Neural progenitor cell (in vitro differentiated cells): ENCODE measurements around the gene TRAK2. TPM values are rescaled to one million over a fixed set of nuclear protein-coding genes. Genes with fewer than 3 reads are reported as not detected.

Source experiments
- DNase-seq: peaks from one replicate; pipeline ENCODE4 v3.0.0-alpha.2; 2016; ENCODE audit warnings: low spot score
- H2AFZ ChIP-seq: fragments of 200-600 bp; sonication (generic); replicated peaks from 2 replicates; pipeline ENCODE4 v1.6.1; 2016; ENCODE audit warnings: antibody characterized with exemption
- H3F3A ChIP-seq: fragments of 200-600 bp; sonication (generic); 2 replicates; pipeline ENCODE4 v1.6.1; 2016; ENCODE audit warnings: antibody characterized with exemption, low read depth
- H3K27ac ChIP-seq: fragments of 200-600 bp; sonication (generic); 2 replicates; pipeline ENCODE4 v1.5.1; 2016; ENCODE audit warnings: mild to moderate bottlenecking
- H3K27me3 ChIP-seq: fragments of 200-600 bp; sonication (generic); 2 replicates; pipeline ENCODE4 v1.6.1; 2016; ENCODE audit warnings: mild to moderate bottlenecking, moderate library complexity
- H3K36me3 ChIP-seq: fragments of 200-600 bp; sonication (generic); 2 replicates; pipeline ENCODE4 v1.5.1; 2016
- H3K4me1 ChIP-seq: fragments of 200-600 bp; sonication (generic); 2 replicates; pipeline ENCODE4 v1.6.1; 2016; ENCODE audit warnings: mixed run types
- H3K4me2 ChIP-seq: fragments of 200-600 bp; sonication (generic); 2 replicates; pipeline ENCODE4 v1.6.1; 2016
- H3K4me3 ChIP-seq: fragments of 200-600 bp; sonication (generic); 2 replicates; pipeline ENCODE4 v1.5.1; 2016
- H3K79me2 ChIP-seq: fragments of 200-600 bp; sonication (generic); 2 replicates; pipeline ENCODE4 v1.6.1; 2016; ENCODE audit warnings: low read depth
- H3K9ac ChIP-seq: fragments of 200-600 bp; sonication (generic); 2 replicates; pipeline ENCODE4 v1.6.1; 2016
- H3K9me3 ChIP-seq: fragments of 200-600 bp; sonication (generic); 2 replicates; pipeline ENCODE4 v1.5.1; 2016; ENCODE audit warnings: low read depth
- H4K20me1 ChIP-seq: fragments of 200-600 bp; sonication (generic); 2 replicates; pipeline ENCODE4 v1.6.1; 2016; ENCODE audit warnings: low read depth
- H3K27ac Mint-ChIP-seq: 3 replicates; pipeline ENCODE4 v1.8.0; 2021; ENCODE audit warnings: mixed read lengths
- H3K27me3 Mint-ChIP-seq: 2 replicates; pipeline ENCODE4 v1.8.0; 2022; ENCODE audit warnings: low read depth, mild to moderate bottlenecking, inconsistent platforms, moderate library complexity, mixed read lengths; ENCODE audit not compliant: insufficient read depth
- H3K36me3 Mint-ChIP-seq: 3 replicates; pipeline ENCODE4 v1.8.0; 2021; ENCODE audit warnings: mixed read lengths
- H3K4me1 Mint-ChIP-seq: 3 replicates; pipeline ENCODE4 v1.8.0; 2021; ENCODE audit warnings: mixed read lengths
- H3K4me3 Mint-ChIP-seq: 3 replicates; pipeline ENCODE4 v1.8.0; 2021; ENCODE audit warnings: mild to moderate bottlenecking, moderate library complexity, mixed read lengths
- H3K9me3 Mint-ChIP-seq: 3 replicates; pipeline ENCODE4 v1.8.0; 2020; ENCODE audit warnings: mixed read lengths
- EZH2 ChIP-seq: fragments of 200-600 bp; sonication (generic); IDR thresholded peaks from 2 replicates; pipeline ENCODE4 v1.6.1; 2017; ENCODE audit warnings: antibody characterized with exemption, mild to moderate bottlenecking, moderate library complexity
- EZH2phosphoT487 ChIP-seq: fragments of 200-600 bp; sonication (generic); IDR thresholded peaks from 2 replicates; pipeline ENCODE4 v1.6.1; 2017; ENCODE audit warnings: antibody characterized with exemption
- total RNA-seq: library from RNA; depleted of rRNA; stranded (reverse); fragments of >200 nt; gene quantifications from 2 replicates; pipeline ENCODE4 v1.2.3, GENCODE V29; 2015; ENCODE audit warnings: low replicate concordance
- TF ChIP-seq, protein P1 (sequence below): fragments of 200-600 bp; sonication (generic); IDR thresholded peaks from 2 replicates; pipeline ENCODE4 v1.5.1; 2017; ENCODE audit warnings: antibody characterized with exemption, mild to moderate bottlenecking

TRAK2 gene
- total RNA-seq, 1 donor from 2014 or later, result 7.1 TPM

GRCh38 chr2:201350879-201351278 lies 100.4 kb downstream of the TRAK2 start:
- Mint-ChIP-seq H3K4me3 (no peak overlapping the region), H3K27ac (no peak overlapping the region), H3K36me3 (no peaks in the 10 kb centered on the region), H3K9me3 (no peaks in the 10 kb centered on the region), H3K27me3 (peaks cover 9% of the 10 kb centered on the region), H3K4me1 (peaks cover 6% of the 10 kb centered on the region)
- H3K4me2 ChIP-seq, result no peak overlapping the region
- no peaks in the 10 kb centered on the region for H3K27me3 ChIP-seq
- no peaks in the 10 kb centered on the region for H3K79me2 ChIP-seq
- no peak for DNase-seq
- H3K9me3 ChIP-seq, result no peaks in the 10 kb centered on the region
- H4K20me1 ChIP-seq, result no peaks in the 10 kb centered on the region
- no peak overlapping the region for H2AFZ ChIP-seq
- no peaks in the 10 kb centered on the region for H3F3A ChIP-seq
- H3K27ac ChIP-seq, result no peak overlapping the region
- H3K4me3 ChIP-seq, result no peak overlapping the region
- H3K36me3 ChIP-seq, result no peaks in the 10 kb centered on the region
- no peak overlapping the region for H3K9ac ChIP-seq
- TF ChIP-seq, protein P1, sequence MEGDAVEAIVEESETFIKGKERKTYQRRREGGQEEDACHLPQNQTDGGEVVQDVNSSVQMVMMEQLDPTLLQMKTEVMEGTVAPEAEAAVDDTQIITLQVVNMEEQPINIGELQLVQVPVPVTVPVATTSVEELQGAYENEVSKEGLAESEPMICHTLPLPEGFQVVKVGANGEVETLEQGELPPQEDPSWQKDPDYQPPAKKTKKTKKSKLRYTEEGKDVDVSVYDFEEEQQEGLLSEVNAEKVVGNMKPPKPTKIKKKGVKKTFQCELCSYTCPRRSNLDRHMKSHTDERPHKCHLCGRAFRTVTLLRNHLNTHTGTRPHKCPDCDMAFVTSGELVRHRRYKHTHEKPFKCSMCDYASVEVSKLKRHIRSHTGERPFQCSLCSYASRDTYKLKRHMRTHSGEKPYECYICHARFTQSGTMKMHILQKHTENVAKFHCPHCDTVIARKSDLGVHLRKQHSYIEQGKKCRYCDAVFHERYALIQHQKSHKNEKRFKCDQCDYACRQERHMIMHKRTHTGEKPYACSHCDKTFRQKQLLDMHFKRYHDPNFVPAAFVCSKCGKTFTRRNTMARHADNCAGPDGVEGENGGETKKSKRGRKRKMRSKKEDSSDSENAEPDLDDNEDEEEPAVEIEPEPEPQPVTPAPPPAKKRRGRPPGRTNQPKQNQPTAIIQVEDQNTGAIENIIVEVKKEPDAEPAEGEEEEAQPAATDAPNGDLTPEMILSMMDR, result no peak
- TF ChIP-seq EZH2phosphoT487, result no peak
- TF ChIP-seq EZH2, result no peak
- peaks cover 5% of the 10 kb centered on the region for H3K4me1 ChIP-seq

GRCh38 chr2:201349601-201350000 lies 101.7 kb downstream of the TRAK2 start:
- Histone ChIP-seq H3F3A (no peaks in the 10 kb centered on the region), H3K27ac (no peak overlapping the region), H3K4me1 (peaks cover 5% of the 10 kb centered on the region), H3K4me3 (no peak overlapping the region), H3K9ac (no peak overlapping the region), H2AFZ (no peak overlapping the region), H4K20me1 (no peaks in the 10 kb centered on the region), H3K79me2 (no peaks in the 10 kb centered on the region), H3K9me3 (no peaks in the 10 kb centered on the region), H3K36me3 (no peaks in the 10 kb centered on the region), H3K27me3 (no peaks in the 10 kb centered on the region), H3K4me2 (no peak overlapping the region)
- Mint-ChIP-seq H3K36me3 (no peaks in the 10 kb centered on the region), H3K27ac (no peak overlapping the region), H3K27me3 (peaks cover 9% of the 10 kb centered on the region), H3K4me3 (no peak overlapping the region), H3K9me3 (no peaks in the 10 kb centered on the region), H3K4me1 (peaks cover 9% of the 10 kb centered on the region)
- TF ChIP-seq EZH2 (no peak), EZH2phosphoT487 (no peak)
- TF ChIP-seq, protein P1, result no peak
- DNase-seq, result no peak

- no peak overlapping the region for H3K4me2 ChIP-seq
- TF ChIP-seq EZH2phosphoT487 (peak; percentile 66), EZH2 (no peak)
- H4K20me1 ChIP-seq, result no peaks in the 10 kb centered on the region
- H3F3A ChIP-seq, result no peaks in the 10 kb centered on the region
- H3K27me3 ChIP-seq, result no peaks in the 10 kb centered on the region
- peaks cover 15% of the 10 kb centered on the region for H3K4me1 Mint-ChIP-seq
- peaks cover 11% of the 10 kb centered on the region for H3K4me1 ChIP-seq
- no peak overlapping the region for H3K4me3 ChIP-seq
- no peak overlapping the region for H3K27ac Mint-ChIP-seq
- no peak overlapping the region for H3K9ac ChIP-seq
- no peaks in the 10 kb centered on the region for H3K36me3 Mint-ChIP-seq
- no peaks in the 10 kb centered on the region for H3K79me2 ChIP-seq
- peak; percentile 73 for DNase-seq
- H3K27me3 Mint-ChIP-seq, result peaks cover 9% of the 10 kb centered on the region
- no peak overlapping the region for H3K27ac ChIP-seq
- no peaks in the 10 kb centered on the region for H3K9me3 Mint-ChIP-seq
- no peaks in the 10 kb centered on the region for H3K9me3 ChIP-seq
- H3K4me3 Mint-ChIP-seq, result no peak overlapping the region
- H3K36me3 ChIP-seq, result no peaks in the 10 kb centered on the region
- H2AFZ ChIP-seq, result no peak overlapping the region
Measured at GRCh38 chr2:201348758-201349157, 102.5 kb downstream of the TRAK2 start.

DNA sequence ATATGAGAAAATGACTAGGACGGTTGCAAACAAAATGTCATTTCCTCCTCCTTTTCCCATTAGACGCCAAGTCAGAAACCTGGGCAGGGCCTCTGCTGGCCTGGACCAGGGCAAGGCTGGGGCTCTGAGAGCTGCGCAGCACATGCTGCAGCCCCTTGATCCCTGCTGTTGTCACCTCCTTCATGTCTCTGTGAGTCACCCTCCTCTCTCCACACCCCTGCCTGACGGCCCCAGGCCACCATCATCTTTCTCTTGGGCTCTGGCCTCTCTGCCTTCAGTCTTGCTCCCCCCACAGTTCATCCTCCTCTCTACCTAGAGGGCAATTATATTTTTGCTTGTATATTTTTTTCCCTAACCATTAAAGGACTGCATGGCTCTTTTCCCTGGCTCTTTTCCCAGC lies 104.1 kb downstream of the TRAK2 start:
- TF ChIP-seq EZH2, result no peak
- Histone ChIP-seq H2AFZ (no peak overlapping the region), H3K36me3 (no peaks in the 10 kb centered on the region), H4K20me1 (no peaks in the 10 kb centered on the region), H3K4me2 (no peak overlapping the region), H3K4me1 (peaks cover 18% of the 10 kb centered on the region), H3K4me3 (no peak overlapping the region), H3K27ac (no peak overlapping the region), H3K27me3 (no peaks in the 10 kb centered on the region), H3K79me2 (no peaks in the 10 kb centered on the region), H3F3A (no peaks in the 10 kb centered on the region), H3K9me3 (no peaks in the 10 kb centered on the region), H3K9ac (no peak overlapping the region)
- DNase-seq, result no peak
- no peaks in the 10 kb centered on the region for H3K36me3 Mint-ChIP-seq
- peaks cover 22% of the 10 kb centered on the region for H3K4me1 Mint-ChIP-seq
- no peaks in the 10 kb centered on the region for H3K9me3 Mint-ChIP-seq
- no peak overlapping the region for H3K4me3 Mint-ChIP-seq
- H3K27ac Mint-ChIP-seq, result peak overlapping the region; percentile 17
- H3K27me3 Mint-ChIP-seq, result peaks cover 9% of the 10 kb centered on the region
